Loucy (cell line): ENCODE measurements around the gene MALRD1.

ENCODE experiments used
- H2AFZ ChIP-seq: fragments of 200-600 bp; sonication (generic); 2 replicates; pipeline ENCODE4 v1.6.0; 2016; ENCODE audit warnings: antibody characterized with exemption, mild to moderate bottlenecking, low read length, moderate library complexity
- H3F3A ChIP-seq: fragments of 200-600 bp; 2 replicates; pipeline ENCODE4 v1.6.0; 2016; ENCODE audit warnings: antibody characterized with exemption, low read depth, mild to moderate bottlenecking
- H3K27me3 ChIP-seq: fragments of 200-600 bp; sonication (generic); 2 replicates; pipeline ENCODE4 v1.6.1; 2014; ENCODE audit warnings: low read length, mild to moderate bottlenecking; ENCODE audit not compliant: insufficient read depth, poor library complexity, severe bottlenecking
- H3K36me3 ChIP-seq: fragments of 200-600 bp; sonication (generic); 2 replicates; pipeline ENCODE4 v1.6.1; 2016; ENCODE audit warnings: low read length; ENCODE audit not compliant: insufficient read depth
- H3K4me1 ChIP-seq: fragments of 200-600 bp; sonication (generic); 2 replicates; pipeline ENCODE4 v1.5.1; 2014; ENCODE audit warnings: low read length, mild to moderate bottlenecking; ENCODE audit not compliant: insufficient read depth, poor library complexity, severe bottlenecking
- H3K4me2 ChIP-seq: fragments of 200-600 bp; sonication (generic); 2 replicates; pipeline ENCODE4 v1.6.0; 2014; ENCODE audit warnings: antibody characterized with exemption, low read length, low read depth, mild to moderate bottlenecking; ENCODE audit not compliant: poor library complexity, severe bottlenecking
- H3K4me3 ChIP-seq: fragments of 200-600 bp; sonication (generic); 2 replicates; pipeline ENCODE4 v1.5.1; 2014; ENCODE audit warnings: low read length, mild to moderate bottlenecking, mixed read lengths; ENCODE audit not compliant: poor library complexity, severe bottlenecking
- H3K79me2 ChIP-seq: fragments of 200-600 bp; sonication (generic); 2 replicates; pipeline ENCODE4 v1.6.1; 2014; ENCODE audit warnings: low read length; ENCODE audit not compliant: insufficient read depth
- H3K9ac ChIP-seq: fragments of 200-600 bp; sonication (generic); 2 replicates; pipeline ENCODE4 v1.6.0; 2014; ENCODE audit warnings: mild to moderate bottlenecking, low read depth, low read length, moderate library complexity; ENCODE audit not compliant: poor library complexity, severe bottlenecking
- H3K9me2 ChIP-seq: fragments of 200-600 bp; sonication (generic); replicated peaks from 2 replicates; pipeline ENCODE4 v1.6.1; 2016; ENCODE audit warnings: low read depth, low read length, mixed read lengths
- H3K9me3 ChIP-seq: fragments of 200-600 bp; sonication (generic); 2 replicates; pipeline ENCODE4 v1.6.1; 2014; ENCODE audit warnings: mild to moderate bottlenecking, antibody characterized with exemption, low read length, low read depth; ENCODE audit not compliant: insufficient read depth
- H4K20me1 ChIP-seq: fragments of 200-600 bp; sonication (generic); 2 replicates; pipeline ENCODE4 v1.6.0; 2014; ENCODE audit warnings: antibody characterized with exemption, low read length, mild to moderate bottlenecking; ENCODE audit not compliant: insufficient read depth, poor library complexity, severe bottlenecking
- CTCF ChIP-seq: fragments of 200-600 bp; sonication (generic); conservative IDR thresholded peaks from 2 replicates; pipeline ENCODE4 v1.5.1; 2014; ENCODE audit warnings: mild to moderate bottlenecking, antibody characterized with exemption, low read length
- EZH2phosphoT487 ChIP-seq: fragments of 200-600 bp; IDR thresholded peaks from 2 replicates; pipeline ENCODE4 v1.6.1; 2018; ENCODE audit warnings: antibody characterized with exemption, mild to moderate bottlenecking, moderate library complexity, borderline replicate concordance

Gene MALRD1

GRCh38 chr10:19451356-19451755, 402.8 kb downstream of the MALRD1 start:
- no peaks in the 10 kb centered on the region for H3K9me2 ChIP-seq
- no peaks in the 10 kb centered on the region for H3K9me3 ChIP-seq
- no peak overlapping the region for H3K4me3 ChIP-seq
- H3K79me2 ChIP-seq, result no peaks in the 10 kb centered on the region
- H3K36me3 ChIP-seq, result no peaks in the 10 kb centered on the region
- no peak overlapping the region for H3K4me2 ChIP-seq
- no peak for TF ChIP-seq EZH2phosphoT487
- no peak for TF ChIP-seq CTCF
- no peak overlapping the region for H3K9ac ChIP-seq
- H4K20me1 ChIP-seq, result no peaks in the 10 kb centered on the region
- H3K27me3 ChIP-seq, result no peaks in the 10 kb centered on the region
- H3K4me1 ChIP-seq, result no peaks in the 10 kb centered on the region
- H3F3A ChIP-seq, result no peaks in the 10 kb centered on the region
- H2AFZ ChIP-seq, result no peak overlapping the region

GRCh38 chr10:19451937-19452336, 403.3 kb downstream of the MALRD1 start:
- H3F3A ChIP-seq, result no peaks in the 10 kb centered on the region
- TF ChIP-seq CTCF, result no peak
- TF ChIP-seq EZH2phosphoT487, result no peak
- H3K4me1 ChIP-seq, result no peaks in the 10 kb centered on the region
- no peaks in the 10 kb centered on the region for H3K9me2 ChIP-seq
- H3K9ac ChIP-seq, result no peak overlapping the region
- no peak overlapping the region for H3K4me2 ChIP-seq
- H3K27me3 ChIP-seq, result no peaks in the 10 kb centered on the region
- no peaks in the 10 kb centered on the region for H4K20me1 ChIP-seq
- no peak overlapping the region for H2AFZ ChIP-seq
- H3K79me2 ChIP-seq, result no peaks in the 10 kb centered on the region
- H3K4me3 ChIP-seq, result no peak overlapping the region
- no peaks in the 10 kb centered on the region for H3K9me3 ChIP-seq
- no peaks in the 10 kb centered on the region for H3K36me3 ChIP-seq

GRCh38 chr10:19453967-19454366, 405.4 kb downstream of the MALRD1 start:
- Histone ChIP-seq H3K9me3 (no peaks in the 10 kb centered on the region), H4K20me1 (no peaks in the 10 kb centered on the region), H3F3A (no peaks in the 10 kb centered on the region), H3K4me3 (no peak overlapping the region), H3K4me2 (no peak overlapping the region), H2AFZ (no peak overlapping the region), H3K79me2 (no peaks in the 10 kb centered on the region), H3K9ac (no peak overlapping the region), H3K27me3 (no peaks in the 10 kb centered on the region), H3K4me1 (no peaks in the 10 kb centered on the region), H3K9me2 (0 out of 2 replicates have a peak, but pooled peaks cover 2% of the 10 kb centered on the region), H3K36me3 (no peaks in the 10 kb centered on the region)
- no peak for TF ChIP-seq EZH2phosphoT487
- TF ChIP-seq CTCF, result no peak
